Tibial nerve (tissue), 3 donors: ENCODE results near the gene SVIL.

Experiments used
- CTCF ChIP-seq, 5 experiments: fragments of 200-600 bp in 3 of 5; fragments of 450-650 bp in 2 of 5; sonication (generic) in 3 of 5; IDR thresholded peaks; one replicate each; pipeline ENCODE4 v1.5.1; 2016 to 2019; ENCODE audit warnings: antibody characterized with exemption in 5 of 5, mild to moderate bottlenecking in 3 of 5, moderate library complexity in 2 of 5
- POLR2A ChIP-seq, 2 donors: fragments of 450-650 bp; IDR thresholded peaks; one replicate each; pipeline ENCODE4 v1.6.1; 2017; ENCODE audit warnings: antibody characterized with exemption in 2 of 2, mild to moderate bottlenecking in 2 of 2, moderate library complexity in 2 of 2

- TF ChIP-seq CTCF (IDR thresholded peaks at IDR 0.05) (no peak), POLR2A (IDR thresholded peaks at IDR 0.05) (no peak)
These were observed 3.8 kb downstream of the SVIL start for GRCh38 chr10:29631049-29631339.
